ENCODE data around the gene CDKN2D.

The CDKN2D gene

DNA sequence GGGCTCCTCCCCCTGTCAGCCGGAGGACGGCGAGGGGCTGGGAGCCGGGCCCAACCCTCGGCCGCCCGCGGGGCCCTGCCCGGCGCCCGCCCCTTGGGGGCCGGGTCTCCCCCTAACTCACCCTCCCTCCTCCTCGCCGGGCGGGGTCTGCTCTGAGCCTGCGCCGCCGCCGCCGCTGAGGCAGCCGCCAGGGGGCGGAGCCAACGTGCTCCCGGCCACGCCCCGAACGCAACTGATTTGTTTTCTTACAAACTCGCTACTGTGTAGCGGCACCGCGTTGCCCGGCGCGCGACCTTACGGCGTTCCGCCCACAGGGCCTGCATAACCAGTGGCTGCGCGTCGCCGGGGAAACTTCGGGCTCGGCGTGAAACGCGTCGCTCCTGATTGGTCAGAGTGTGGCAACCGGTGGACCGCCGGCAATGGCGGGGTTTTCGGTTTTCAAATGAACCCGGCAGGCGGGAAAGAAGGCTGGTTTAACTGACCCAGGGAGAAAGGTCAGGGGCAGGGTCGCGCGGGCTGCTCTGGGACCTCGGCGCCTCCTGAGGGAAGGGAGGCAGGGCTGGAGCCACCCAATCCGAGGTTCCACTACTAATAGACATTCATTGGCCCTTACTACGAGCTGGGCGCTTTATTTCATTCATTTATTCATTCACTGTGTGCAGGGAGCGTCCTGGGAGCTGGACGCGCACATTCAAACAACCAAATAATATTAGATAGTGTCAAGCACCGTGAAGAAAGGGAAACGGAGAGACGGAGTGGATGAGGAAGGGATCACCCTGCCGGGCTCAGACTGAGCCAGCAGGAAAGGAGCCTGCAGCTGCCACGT is at the start of gene CDKN2D:
TSS of gene CDKN2D (minus strand) at position 154 of the 826 bp plus-strand sequence. CDS start 326 bp downstream, outside the sequence.
- peak; percentile 98 for DNase-seq (ENCODE audit: low spot score)
- peak; percentile 84 for FAIRE-seq

DNA sequence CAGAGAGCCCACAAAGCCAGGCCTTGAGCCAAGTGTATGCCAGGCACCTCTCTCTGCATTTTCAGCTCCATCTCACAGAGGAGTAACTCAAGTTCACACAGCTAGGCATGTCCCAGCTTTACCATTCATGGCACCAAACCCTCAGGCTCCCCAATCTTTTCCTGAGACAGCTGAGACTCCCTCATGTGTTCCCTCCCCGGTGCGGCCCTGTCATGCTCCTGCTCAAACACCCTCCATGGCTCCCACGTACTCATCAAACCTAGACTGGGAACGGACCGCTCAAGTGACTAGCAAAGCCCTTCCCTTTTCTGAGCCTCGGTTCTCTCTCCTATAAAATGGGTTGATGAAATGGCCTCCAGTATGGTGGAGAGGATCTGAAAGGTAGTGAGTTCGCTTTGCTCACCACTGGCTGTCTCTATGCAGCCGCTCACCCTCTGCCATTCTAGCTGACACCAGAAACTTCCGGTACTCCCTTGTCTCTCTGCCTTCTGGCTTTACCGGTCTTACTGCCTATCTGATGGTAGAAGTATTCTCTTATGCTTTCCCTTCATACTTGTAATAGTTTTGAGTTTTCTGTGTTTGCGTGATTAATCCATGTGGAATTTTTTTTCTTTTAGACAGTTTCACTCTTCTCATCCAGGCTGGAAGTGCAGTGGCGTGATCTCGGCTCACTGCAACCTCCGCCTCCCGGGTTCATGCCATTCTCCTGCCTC is 48.8 kb upstream of the CDKN2D start:
- no peak for FAIRE-seq
- DNase-seq (ENCODE audit: low spot score) = no peak

DNA sequence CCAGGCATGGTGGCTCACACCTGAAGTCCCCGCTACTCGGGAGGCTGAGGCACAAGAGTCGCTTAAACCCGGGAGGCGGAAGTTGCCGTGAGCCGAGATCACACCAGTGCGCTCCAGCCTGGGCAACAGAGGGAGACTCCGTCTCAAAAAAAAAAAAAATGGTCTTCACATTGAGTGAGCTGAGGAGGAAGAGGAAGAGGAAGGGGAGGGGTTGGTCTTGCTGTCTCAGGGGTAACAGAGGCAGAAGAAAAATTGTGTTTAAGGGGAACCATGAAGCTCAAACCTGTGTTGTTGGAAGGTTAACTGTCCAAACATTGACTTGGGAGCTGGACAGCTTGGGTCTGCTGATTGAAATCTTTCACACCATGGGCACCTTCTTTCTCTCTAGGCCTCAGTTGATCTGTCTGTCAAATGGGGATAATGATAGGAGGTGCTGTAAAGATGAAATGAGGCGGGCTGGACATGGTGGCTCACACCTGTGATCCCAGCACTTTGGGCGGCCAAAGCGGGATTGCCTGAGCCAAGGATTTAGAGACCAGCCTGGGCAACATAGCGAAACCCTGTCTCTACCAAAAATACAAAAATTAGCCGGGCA is 46.7 kb upstream of the CDKN2D start:
- no peak for FAIRE-seq
- no peak for DNase-seq (ENCODE audit: low spot score)

DNA sequence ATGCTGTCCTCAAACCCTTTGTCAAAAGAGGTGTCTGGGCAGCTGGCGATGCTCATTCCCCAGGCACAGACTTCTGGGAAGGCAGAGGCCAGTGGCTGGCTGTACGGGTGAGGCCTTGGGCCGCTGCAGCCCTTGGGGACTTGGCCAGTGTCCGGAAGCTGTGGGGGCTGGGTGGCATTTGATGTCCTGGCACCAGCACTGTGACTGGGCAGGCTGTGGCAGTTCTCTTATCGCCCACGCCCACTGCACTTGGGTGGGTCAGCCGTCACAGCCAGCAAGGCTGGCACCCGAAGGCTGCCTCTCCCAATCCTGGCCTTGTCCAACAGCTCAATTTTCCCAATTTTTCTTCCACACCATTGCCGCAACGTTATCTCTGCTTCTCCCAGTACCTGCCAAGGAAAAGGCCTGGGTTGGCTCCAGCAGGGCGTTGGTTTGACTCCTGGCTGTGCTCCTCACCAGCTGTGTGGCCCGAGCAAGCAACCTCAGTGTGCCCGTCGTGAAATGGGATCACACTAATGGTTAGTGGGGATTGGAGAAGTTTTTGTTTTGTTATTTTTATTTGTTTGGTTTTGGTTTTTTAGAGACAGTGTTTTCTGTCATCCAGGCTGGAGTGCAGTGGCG is 43.8 kb upstream of the CDKN2D start:
- no peak for DNase-seq (ENCODE audit: low spot score)
- FAIRE-seq = no peak

DNA sequence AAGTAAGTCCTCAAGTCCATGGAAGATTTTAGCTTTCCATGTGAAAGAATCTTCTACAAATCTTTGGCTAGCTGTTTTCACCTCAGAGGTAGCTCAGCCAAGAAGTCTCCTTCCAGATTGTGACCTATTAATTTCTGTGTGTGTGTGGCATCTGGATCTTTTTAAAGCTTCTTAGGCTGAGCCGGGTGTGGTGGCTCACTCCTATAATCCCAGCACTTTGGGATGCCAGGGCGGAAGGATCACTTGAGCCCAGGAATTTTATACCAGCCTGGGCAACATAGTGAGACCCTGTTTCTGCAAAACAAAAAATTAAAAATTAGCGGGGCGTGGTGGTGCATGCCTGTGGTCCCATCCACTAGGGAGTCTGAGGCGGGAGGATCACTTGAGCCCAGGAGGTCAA is 43.1 kb upstream of the CDKN2D start:
- FAIRE-seq = no peak

DNA sequence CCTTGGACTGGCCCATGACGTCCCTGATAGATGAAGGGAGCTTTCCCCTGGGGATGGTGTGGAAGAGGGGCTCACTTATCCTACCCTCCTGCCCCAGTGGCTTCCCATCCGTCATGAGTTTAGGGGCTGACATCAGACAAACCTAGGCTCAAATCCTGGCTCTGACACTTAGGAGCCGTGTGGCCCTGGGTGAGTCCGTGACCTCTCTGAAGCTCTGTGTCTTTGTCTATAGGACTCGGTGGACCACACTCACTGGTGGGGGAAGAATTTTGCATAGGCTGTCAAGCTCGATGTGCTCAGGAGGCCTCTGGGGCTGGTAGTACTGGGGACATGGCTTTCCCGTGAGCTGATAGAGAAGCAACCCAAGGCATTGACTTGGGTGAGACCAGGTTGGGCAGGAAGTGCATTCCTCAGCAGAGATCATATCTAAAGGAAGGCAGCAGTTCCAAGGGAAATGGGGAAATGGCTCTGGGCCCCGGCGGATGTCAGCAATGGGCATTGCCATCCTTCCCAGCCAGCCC is 35.7 kb upstream of the CDKN2D start:
- FAIRE-seq = no peak
- DNase-seq (ENCODE audit: low spot score) = no peak

More for the DNA sequence above, 43.1 kb upstream of the CDKN2D start:
- no peak for DNase-seq (ENCODE audit: low spot score)

DNA sequence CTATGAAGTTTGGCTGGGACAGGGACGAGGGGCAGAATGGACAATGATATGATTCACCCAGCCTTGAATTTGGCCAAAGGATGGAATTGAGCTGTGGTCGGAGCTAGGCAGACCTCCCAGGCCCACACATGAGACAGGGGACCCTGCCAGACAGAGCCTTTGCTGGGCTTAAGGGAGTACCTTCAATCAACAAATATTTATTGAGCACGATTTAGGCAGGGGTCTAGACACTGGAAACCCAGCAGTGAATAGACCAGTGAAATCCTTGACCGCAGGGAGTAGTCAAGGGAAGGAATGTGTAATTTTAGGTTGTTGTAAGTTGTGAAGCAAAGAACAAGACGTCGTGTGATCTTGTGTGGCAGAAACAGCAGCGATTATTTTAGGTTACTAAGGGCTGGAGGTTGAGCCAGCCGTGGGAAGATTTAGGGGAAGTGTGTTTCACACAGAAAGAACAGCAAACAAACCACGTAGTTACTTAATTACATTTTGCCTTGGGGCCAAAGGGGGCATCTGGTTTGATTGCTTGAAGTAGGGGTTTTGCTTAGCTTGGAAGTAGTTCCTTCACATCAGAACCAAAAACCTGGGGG is 35.2 kb upstream of the CDKN2D start:
- DNase-seq (ENCODE audit: low spot score) = no peak
- no peak for FAIRE-seq

DNA sequence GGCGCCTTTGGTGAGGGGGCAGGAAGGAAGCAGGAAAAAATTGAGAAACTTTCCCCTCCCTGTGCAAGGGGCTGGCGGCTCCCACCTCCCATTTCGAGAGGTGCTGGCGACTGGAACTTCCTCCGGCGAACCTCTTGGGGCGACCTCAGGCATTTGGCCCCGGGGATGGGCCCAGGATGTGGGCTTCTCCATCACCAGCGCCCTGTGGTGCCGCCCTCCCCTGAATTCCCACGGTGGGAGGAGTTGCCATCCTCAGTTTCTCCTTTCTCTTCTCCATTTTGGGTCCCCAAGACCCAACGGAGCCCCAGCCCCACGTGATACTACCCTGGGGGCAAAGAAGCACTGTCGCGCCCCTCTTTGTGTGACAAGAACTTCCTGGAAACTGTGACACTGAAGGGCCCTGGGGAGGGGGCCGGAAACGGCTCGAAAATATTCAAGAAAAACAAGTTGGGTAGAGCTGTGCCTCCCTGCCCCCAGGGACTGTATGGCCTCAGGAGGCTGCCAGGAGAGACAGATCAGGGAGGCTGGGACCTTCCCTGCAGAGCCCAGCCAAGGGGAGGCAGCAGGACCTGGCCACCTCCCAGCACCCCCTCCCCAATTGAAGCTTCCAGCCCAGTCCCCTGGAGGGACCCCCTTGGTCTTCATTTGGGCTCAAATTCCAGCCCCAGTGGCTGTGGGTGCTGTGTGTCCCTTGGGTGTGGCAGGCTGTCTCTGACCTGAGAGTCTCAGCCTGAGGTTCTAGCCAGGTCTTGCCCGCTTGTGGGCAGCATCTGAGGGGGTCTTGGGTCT is 34.5 kb upstream of the CDKN2D start:
- FAIRE-seq (no peak), DNase-seq (ENCODE audit: low spot score) (no peak)

DNA sequence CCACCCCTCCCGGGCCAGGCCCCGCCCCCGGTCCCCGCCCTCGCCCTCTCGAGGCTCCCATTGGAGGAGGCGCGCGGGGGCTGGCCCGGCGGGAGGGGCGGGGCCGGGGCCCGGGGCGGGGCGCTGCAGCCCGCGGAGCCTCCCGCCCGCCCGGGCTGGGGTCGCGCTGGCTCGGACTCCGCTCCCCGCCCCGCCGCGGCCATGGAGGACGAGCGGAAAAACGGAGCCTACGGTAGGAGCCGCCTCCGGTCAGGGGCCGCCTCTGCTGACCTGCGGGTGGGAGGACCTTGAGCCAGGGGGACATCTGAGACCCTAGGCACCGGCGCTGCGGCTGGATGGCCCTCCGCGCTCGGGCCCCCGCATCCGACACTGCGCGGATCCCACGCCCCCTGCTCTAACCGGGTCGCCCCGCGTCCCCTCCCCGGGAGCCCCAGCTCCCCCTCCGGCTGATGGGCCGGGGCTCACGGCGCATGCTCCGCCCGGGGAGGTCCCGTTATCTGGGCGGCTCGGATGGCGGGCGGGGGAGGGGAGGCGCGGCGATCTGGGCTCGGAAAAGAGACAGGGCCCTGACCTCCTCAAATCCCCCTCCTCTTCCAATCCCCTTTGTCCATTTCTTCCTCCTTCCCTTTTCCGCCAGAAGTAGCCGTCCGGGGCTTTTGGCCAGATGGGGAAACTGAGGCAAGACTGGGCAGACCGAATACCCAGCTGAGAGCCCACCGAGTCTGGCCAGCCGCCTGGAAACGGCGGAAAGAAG is 33.7 kb upstream of the CDKN2D start:
- FAIRE-seq (no peak), DNase-seq (ENCODE audit: low spot score) (peak; percentile 43)

DNA sequence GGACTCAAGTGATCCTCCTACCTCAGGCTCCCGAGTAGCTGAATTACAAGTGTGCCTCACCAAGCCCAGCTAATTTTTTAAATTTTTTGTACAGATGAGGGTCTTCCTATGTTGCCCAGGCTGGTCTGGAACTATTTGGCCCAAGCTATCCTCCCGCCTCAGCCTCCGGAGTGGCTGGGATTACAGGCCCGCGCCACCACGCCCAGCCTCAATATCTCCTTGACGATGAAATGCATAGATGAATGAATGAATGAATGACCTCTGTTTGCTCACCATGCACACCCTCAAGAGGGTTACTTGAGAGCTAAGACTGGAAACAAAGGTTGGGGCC is 33.2 kb upstream of the CDKN2D start:
- FAIRE-seq (no peak), DNase-seq (ENCODE audit: low spot score) (no peak)

DNA sequence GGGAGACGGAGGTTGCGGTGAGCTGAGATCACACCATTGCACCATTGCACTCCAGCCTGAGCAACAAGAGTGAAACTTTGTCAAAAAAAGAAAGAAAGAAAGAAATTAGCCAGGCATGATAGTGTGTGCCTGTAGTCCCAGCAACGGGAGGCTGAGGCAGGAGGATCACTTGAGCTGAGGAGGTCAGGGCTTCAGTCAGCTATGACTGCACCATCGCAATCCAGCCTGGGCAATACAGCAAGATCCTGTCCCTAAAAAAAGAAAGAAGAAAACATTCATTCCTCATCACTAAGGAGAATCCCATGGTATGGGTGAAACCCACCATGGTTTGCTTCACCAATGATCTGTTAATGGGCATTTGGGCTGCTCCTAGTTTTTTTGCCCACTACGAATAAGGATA is 31.4 kb upstream of the CDKN2D start:
- FAIRE-seq = no peak

DNA sequence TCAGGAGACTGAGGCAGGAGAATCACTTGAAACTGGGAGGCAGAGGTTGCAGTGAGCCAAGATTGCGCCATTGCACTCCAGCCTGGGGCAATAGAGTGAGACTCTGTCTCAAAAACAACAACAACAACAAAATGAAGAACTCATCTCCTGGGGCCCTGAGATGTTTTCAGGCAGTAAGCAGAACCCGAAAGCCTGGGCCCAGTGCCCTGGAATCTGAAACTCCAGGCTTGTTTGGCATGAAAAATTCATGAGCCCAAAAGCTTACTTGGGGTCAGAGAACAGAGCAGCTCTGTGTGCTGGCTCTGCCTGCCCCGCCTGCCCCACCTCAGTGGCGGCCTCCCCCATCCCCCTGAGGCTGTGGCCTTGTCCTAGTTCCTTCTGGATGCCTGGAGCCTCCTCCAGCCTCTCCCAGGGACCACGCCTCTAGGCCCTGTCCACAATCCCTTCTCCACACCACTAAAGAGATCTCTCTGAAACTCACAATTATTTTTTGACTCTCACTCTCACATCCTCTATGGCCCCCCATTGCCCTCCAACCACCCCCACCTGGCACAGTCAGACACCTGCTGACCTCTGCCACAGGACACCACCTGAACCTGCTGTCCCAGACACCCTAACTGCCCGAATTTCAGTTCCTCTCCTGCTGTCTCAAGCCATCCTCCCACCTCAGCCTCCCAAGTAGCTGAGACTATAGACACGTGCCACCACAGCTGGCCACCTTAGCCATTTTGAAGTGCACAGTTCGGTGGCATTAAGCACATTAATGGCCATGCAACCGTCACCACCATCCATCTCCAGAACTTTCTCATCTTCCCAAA is 25.2 kb upstream of the CDKN2D start:
- DNase-seq (ENCODE audit: low spot score) = no peak

More for the DNA sequence above, 31.4 kb upstream of the CDKN2D start:
- DNase-seq (ENCODE audit: low spot score) = no peak

DNA sequence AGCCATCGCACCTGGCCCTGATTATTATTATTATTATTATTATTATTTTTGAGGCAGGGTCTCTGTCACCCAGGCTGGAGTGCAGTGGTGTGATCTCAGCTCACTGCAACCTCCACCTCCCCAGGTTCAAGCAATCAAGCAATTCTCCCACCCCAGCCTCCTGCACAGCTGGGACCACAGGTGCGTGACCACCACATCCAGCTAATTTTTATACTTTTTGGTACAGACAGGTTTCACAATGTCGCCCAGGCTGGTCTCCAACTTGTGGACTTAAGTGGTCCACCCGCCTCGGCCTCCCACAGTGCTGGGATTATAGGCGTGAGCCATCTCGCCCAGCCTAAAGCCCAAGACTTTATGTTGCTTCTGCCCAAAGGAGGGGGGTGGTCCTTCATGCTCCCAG is 24.4 kb upstream of the CDKN2D start:
- FAIRE-seq (no peak), DNase-seq (ENCODE audit: low spot score) (no peak)

More for the DNA sequence above, 25.2 kb upstream of the CDKN2D start:
- no peak for FAIRE-seq

DNA sequence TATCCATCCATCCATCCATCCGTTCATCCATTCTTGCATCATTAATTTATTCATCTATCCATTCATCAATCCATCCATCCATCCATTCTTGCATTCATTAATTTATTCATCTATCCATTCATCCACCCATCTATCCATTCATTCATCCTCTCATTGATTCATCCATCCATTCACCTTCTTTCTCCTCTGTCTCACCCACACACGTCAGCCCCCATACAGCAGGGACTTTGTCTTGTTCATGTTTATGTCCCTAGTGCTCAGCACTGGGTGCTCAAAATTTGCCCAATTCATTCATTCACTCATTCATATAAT is 19.0 kb upstream of the CDKN2D start:
- no peak for FAIRE-seq

DNA sequence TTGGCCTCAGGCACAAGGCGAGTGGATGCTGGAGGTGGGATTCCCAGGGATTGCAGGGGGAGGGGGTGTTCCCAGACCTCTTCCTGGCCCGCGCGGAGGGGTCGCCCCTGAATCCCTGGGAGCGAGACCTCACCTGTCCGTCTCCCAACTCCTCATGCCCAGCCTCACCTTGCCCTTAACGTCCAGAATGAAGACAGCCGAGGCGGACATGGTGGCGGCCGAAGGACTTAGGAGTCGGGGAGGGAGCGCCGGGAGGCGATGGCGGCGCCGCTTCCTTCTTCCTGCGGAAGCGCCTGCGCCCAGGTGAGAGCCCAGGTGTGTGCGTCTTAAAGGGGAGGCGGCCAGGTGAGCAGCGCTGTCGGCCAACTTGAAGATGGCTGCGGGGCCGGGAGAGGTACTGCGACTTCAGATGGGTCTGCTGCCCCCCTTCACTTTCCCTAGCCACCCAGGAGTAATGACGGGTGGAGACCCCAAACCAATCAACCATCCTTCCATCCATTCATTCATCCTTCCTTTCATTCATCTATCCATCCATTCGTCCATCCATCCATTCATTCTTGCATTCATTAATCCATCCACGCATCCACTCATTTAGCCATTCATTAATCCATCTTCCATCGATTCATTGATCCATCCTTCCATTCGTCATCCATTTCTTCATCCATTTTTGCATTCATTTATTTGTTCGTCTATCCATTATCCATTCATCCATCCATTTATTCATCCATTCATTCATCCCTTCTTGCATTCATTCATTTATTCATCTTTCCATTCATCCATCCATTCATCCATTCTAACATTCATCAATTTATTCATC is 18.5 kb upstream of the CDKN2D start, which contains the start of gene AP1M2:
TSS of gene AP1M2 (minus strand) at position 291 of the 817 bp plus-strand sequence. CDS start at position 210, 81 bp downstream.
- no peak for FAIRE-seq

More for the DNA sequence above, 19.0 kb upstream of the CDKN2D start:
- no peak for DNase-seq (ENCODE audit: low spot score)

DNA sequence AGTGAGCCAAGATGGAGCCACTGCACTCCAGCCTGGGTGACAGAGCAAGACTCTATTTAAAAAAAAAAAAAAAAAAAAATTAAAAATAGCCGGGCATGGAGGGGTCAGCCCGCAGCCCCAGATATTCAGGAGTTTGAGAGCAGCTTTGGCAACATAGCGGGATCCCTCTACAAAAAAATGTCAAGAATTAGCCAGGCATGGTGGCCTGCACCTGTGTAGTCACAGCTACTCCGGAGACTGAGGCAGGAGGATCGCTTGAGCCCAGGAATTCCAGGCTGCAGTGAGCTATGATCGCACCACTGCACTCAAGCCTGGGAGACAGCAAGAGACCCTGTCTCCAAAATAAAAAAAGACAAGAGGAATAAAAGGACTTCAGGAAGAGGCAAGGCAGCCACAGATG is 17.6 kb upstream of the CDKN2D start:
- no peak for DNase-seq (ENCODE audit: low spot score)
- no peak for FAIRE-seq

More for the DNA sequence above, 18.5 kb upstream of the CDKN2D start, which contains the start of gene AP1M2:
- DNase-seq (ENCODE audit: low spot score) = no peak

DNA sequence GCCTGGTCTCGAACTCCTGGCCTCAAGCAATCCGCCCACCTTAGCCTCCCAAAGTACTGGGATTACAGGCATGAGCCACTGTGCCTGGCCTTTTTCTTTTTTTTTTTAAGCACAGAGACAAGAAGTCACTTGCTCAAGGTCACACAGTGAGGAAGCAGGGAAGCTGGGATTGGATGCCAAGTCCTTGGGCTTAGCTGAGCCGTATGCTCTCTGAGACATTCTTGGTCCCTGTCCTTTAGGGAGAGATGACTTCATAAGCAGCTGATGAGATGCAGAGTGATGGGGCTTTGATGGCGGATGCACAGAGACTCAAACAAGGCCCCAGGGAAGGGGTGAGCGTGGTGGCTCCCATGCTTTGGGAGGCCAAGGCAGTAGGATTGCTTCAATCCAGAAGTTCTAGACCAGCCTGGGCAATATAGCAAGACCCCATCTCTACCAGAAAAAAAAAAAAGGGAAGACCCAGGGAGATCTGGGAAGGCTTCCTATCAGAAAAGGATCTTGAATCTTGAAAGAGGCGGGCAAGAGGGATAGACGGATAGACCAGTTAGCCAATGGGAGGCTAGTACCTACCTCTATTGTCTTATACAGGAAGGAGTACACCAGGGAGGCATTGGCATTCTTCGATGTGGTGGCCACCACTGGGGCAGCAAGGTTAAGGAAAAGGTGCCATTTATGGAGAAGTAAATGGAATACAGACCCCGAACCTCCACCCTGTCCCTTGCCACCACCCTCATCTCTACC is 14.4 kb upstream of the CDKN2D start:
- no peak for DNase-seq (ENCODE audit: low spot score)
- FAIRE-seq = no peak

Measured in RCC 7860 (cell line).